Epidermal melanocyte (primary cell): ENCODE results near the gene L3MBTL2.

ENCODE experiments used
- DNase-seq: peaks from one replicate; pipeline ENCODE4 v3.0.0; 2011; ENCODE audit warnings: low spot score; ENCODE audit not compliant: insufficient read length

L3MBTL2 gene

DNA sequence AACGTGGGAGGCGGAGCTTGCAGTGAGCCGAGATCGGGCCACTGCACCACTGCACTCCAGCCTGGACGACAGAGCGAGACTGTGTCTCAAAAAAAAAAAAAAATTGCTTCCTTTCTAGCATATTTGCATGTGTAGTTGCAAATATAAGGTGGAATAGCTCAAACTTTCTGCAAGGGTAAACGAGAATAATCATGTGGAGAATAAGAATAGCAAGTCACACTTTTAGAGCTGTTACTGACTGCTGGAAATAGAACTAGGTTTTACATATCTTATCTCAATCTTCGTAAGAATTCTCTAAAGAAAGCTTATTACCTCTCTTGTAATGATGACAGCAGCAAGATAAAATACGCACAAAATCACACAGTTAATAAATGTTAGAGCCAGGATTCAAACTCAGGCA is 1.6 kb downstream of the L3MBTL2 start:
- no peak for DNase-seq

DNA sequence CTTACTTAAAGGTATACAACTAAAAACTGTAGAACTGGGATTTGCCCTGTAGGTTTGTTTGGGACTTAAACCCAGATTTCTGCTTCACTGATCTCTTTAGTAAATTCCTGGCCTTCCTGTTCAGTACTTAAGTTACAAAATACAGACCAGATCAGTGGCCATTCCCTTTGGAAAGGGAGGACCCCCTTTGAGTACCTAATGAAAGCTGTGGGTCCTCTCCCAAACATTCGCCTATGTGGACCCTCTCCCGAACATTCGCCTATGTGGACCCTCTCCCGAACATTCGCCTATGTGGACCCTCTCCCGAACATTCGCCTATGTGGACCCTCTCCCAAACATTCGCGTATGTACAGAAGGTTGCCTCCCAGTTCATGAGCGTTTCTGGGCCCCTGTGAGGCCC is 10.3 kb downstream of the L3MBTL2 start:
- no peak for DNase-seq

DNA sequence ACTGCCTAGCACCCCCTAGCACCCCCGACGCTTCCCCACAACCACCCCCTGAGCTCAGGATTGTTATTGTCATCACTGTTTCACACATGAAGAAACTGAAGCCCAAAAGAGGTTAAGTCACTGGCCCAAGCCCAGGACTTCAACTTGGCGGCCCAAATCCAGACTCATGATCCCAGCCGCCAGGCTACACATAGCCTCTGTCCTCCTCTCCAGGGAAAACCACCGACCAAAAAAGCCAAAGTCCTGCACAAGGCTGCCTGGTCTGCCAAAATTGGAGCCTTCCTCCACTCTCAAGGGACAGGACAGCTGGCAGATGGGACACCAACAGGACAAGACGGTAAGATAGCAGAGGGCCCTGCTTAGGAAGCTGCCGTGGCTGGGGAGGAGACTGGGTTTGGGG is 10.8 kb downstream of the L3MBTL2 start:
- no peak for DNase-seq

DNA sequence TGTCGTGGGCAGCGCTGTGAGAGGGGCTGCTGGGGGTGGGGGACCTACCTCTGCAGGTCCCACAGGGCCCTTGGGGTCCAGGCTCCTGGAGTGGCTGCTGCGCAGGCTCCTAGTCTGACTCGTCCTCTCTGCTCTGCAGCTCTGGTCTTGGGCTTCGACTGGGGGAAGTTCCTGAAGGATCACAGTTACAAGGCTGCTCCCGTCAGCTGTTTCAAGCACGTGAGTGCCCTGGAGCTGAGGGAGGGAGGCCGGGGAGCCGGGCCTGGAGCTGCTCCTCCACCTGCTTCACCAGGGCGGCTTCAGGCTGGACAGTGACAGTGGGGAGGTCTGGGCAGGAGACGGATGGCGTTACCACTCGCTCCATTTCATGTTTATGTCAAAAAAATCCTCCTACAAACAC is 11.9 kb downstream of the L3MBTL2 start:
- DNase-seq, result no peak

DNA sequence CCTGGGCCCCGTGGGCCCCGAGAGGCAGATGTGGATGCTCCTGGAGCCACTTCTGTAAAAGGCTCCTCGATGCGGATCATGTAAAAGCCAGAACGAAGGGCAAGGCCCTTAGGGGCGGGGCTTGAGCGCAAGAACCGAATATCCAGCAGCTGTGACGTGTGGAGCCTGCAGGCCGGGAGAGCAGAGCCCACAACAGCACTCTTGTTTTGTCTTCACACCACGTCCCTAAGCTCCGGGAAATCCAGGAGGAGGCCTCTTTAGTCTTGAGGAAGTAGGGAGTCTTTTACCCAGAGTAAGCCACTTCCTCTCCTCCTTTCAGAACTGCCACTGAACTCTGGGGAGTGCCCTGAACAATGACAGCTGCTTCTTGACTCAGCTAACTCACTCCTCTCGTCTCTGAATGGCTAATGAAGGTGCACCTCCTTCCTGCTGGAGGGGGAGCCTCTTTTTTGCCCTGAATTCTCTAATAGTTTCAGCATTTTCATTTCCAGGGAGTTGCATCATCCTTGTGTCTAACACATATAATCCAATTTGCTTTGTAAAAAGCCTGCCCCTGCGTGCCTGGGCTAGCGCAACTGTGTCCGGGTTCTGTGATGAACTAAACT is 12.5 kb downstream of the L3MBTL2 start:
- peak; percentile 82 for DNase-seq

DNA sequence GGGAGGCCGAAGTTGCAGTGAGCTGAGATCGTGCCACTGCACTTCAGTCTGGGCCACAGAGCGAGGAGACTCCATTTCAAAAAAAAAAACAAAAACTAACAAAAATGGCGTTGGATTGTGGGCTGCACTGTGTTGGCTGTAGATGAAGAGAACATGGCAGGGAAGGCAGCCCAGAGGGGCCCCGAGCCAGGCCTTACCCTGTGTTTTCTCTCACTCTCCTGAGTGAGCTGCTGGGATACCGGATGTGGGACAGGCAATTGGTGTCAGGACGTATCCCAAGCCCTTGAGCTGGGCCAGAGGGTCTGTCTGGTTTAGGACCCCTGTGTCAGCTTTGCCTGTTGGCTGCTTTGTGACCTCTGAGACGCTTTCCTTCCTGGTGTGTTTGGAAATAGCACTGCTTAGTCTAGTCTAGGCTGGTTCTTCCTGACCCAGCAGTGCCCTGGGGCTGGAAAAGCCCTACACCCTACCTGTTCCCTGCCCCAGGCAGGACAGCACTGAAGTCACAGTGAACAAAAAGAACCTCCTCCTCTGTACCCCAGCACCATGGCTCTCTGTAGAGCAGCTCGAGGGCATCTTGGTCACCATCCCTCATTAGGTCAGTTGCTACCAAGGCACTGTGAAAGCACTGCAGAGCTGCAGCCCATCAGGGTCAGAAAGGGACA is 17.9 kb downstream of the L3MBTL2 start:
- DNase-seq, result no peak

DNA sequence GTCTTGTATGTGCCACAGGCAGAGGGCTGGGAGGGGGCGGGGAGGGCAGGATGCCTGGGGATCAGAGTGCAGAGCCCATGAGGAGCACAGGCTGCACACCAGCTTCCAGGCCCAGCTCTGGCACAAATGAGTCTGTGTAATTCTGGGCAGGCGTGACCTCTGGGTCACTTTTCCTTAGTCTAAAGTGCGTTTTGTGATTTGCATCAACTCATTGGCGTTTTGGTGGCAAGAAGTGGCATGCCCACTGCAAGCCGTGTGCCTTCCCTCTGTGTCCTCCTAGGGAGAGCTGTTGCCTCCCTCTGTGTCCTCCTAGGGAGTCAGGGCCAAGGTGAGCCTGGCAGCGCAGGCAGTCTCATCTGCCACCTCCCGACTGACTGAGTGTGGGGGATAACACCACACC is 18.4 kb downstream of the L3MBTL2 start:
- DNase-seq, result no peak

DNA sequence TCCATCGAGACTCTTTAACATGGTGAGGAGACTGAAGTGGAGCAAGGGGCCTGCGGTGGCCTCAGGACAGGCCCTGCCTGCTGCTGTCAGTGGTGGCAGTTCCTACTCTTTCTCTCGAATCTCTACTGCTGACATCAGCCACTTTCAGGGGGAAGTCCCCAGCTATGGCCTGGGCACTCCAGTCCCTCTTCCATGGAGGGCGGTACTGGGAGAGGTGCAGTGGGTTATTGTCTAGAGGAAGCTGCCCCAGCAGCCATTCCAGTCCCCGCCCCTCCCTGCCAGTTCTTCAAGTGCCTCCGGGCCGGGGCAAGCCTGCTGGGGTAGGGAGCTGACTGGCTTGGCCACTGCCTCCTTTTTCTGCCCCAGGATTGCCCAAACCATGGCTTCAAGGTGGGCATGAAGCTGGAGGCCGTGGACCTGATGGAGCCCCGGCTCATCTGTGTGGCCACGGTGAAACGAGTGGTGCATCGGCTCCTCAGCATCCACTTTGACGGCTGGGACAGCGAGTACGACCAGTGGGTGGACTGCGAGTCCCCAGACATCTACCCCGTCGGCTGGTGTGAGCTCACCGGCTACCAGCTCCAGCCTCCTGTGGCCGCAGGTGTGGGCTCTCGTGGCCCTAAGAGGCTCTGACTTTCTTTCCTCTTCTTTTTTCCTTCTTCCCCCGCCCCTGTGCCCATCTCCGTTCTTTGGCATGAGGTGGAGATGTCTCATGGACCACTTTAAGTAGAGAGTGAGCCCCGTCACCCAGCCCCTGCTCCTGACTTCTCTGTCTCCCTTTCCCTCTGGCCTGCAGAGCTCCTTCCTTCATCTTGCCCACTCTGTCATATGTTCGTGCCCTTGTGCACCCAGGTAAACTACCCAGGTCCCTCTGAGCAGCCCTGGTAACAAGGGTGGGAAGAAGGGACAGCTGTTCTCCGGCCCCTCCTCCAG is 21.9 kb downstream of the L3MBTL2 start:
- DNase-seq, result no peak

DNA sequence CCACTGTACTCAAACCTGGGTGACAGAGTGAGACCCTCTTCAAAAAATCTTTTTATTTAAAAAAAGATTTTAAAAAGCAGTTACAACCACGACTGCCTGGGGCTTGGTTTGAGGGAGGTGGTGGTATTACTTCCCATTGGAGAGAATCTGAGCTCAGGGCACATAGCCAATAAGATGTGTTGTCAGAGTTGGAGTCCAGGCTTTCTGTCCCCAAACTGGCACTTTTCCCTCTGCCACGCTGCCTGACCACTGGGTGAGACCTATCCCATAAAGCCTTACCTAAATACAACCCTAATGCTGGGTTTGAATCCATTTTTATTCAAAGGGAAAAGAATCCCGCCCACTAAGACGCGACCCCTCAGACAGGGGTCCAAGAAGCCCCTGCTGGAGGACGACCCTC is 24.1 kb downstream of the L3MBTL2 start:
- DNase-seq, result no peak

DNA sequence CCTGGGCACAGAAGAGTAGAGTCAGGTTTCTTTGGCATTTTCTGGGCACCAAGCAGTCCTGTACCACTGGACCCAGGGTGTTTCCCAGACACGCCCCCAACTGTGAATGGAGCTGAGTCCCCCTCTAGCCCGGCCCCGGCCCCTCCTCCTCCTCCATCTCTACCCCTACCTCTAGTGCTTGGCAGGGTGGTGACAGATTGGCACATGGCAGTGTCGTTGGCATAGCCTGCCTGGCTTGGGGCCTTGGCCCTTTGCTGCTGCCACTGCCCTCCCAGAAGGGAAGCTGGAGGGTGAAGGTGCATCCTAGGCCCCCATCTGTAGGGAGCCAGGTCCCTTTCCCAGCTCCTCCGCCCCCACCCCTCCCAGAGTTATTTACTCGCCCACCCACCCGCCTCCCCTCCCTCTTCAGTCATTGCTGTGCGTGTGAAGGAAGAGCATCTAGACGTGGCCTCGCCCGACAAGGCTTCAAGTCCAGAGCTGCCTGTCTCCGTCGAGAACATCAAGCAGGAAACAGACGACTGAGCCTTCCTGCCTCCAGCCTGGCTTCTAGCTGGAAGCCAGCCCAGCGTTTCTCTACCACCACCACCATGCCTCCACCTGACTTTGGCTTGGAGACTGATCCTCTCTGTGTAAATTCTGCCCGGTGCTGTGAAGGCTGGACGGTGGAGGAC is 24.8 kb downstream of the L3MBTL2 start:
- DNase-seq, result no peak

DNA sequence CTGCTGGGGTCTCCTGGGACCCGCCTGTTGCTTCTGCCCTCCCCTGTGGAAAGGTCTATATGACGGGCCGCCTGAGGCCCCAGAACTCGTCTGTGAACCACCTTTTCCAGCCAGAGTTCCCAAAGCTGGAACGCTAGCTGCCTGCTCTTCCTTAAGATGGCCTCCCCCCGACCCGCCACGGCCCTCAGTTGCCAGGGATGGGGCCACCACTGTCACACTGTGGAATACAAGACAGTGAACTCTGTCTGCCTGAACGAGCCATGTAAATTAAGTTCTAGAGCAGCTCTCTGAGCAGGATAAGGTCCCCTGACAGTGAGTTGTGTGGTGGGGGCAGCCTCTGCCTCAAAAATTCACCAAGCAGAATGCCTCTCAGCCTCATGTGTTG is 25.3 kb downstream of the L3MBTL2 start:
- no peak for DNase-seq

DNA sequence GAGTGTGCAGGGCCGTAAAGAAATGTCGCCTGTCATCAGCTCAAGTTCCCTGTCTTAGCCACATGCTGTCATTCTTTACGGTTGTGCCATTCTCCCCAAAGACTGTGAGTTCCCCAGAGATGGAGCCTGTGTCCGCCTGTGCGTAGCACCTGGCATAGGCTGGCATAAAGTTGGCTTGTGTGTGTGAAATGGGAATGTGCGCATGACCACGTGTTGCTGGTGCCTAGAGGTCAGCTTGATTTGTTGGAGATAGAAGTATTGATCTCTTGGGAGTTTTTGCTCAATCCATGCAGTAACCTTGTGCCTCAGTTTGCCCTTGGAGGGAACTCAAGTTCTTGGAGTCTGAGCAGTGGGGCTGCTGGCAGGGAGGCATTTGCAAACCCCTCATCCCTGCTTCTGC is 26.3 kb downstream of the L3MBTL2 start:
- DNase-seq, result no peak

DNA sequence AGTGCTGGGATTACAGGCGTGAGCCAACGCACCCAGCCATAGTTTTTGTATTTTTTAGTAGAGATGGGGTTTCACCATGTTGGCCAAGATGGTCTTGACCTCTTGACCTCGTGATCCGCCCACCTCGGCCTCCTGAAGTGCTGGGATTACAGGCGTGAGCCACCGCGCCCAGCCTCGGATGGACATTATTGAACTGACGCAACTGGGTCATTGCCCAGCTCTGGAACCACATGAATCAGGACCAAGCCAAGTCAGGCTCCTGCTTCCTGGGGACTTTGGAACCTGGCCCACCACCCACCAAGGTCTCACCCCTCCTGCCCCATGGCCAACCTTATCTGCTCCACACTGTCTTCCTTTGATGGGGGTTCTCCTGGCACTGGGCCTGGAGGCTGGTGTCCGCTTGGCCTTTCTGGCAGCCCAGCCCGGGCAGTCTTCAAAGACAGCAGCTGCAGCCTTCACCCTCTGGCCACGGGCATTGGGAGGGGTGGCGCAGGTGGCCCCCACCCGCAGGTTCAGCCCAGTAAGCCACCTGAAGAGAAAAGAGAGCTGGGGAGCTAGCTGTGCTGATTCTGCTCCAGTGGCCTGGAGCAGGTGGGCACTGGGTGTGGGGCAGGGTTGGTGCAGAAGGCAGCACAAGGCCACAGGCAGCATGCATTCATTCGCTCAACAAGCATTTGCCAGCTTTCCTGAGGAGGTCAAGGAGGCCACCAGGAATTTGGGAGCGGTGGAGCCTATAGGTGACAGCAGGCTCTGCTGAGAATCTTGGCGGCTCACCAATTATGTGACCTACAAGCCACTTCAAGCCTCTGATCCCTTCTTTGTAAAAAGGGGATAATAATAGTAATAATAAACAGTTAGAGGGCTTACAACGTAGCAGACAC is 29.9 kb downstream of the L3MBTL2 start:
- no peak for DNase-seq

DNA sequence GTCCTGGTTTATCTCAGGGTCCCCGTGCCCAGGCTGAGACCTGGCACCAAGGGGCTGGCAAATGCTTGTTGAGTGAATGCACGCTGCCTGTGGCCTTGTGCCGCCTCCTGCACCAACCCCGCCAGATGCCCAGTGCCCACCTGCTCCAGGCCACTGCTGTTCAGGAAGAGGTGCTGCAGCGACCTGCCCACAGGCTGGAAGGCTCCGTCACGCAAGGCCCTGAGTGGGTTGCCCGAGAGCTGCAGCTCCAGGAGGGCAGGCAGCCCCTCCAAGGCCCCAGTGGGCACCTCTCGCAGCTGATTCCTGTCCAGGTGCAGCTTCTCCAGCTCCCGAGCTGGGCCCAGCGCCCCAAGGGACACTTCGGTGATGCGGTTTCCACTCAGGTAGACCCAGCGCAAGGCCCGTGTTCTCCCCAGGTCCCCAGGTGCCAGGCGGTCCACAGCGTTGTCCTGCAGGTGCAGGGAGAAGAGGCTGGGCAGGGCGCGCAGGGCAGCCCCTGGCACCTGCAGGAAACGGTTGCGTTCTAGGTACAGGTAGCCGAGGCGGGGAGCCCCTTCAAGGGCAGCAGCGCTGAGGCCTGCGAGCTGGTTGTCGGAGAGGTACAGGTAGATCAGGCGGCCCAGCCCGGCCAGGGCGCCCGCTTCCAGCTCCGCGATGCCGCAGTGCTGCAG is 32.1 kb downstream of the L3MBTL2 start:
- no peak for DNase-seq

DNA sequence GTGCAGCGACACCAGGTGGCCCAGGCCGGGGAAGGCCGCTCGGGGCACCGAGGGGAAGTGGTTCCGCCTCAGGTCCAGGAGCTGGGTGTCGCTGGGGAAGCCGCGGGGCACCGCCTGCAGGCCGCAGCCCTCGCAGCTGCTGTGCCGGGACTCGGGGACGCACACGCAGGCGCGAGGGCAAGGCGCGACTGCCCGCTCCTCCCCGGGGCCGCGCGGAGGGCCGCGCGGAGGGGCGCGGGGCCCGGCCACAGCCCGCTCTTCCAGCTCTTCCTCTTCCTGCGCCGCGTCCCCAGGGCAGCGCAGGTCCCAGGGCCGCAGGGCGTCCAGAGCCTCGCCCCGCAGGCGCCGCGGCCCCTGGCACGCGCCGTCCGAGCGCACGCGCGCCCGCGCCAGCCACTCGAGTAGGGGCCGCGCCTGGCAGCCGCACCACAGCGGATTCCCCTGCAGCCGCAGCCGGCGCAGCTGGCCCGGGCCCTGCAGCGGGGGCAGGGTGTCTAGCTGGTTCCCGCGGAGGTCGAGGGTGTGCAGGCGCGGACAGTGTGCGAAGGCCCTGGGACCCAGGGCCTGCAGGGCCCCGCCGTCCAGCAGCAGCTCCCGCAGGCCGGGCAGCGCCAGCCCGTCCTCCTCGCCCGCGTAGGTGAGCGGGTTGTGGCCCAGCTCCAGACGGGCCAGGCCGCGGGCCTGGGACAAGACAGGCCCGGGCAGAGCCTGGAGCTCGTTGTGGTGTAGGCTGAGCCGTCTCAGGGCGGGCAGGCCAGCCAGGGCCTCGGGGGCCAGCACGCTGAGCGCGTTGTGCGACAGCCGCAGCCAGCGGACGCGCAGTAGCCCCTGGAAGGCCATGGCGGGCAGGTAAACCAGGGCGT is 32.8 kb downstream of the L3MBTL2 start:
- DNase-seq, result peak; percentile 41

DNA sequence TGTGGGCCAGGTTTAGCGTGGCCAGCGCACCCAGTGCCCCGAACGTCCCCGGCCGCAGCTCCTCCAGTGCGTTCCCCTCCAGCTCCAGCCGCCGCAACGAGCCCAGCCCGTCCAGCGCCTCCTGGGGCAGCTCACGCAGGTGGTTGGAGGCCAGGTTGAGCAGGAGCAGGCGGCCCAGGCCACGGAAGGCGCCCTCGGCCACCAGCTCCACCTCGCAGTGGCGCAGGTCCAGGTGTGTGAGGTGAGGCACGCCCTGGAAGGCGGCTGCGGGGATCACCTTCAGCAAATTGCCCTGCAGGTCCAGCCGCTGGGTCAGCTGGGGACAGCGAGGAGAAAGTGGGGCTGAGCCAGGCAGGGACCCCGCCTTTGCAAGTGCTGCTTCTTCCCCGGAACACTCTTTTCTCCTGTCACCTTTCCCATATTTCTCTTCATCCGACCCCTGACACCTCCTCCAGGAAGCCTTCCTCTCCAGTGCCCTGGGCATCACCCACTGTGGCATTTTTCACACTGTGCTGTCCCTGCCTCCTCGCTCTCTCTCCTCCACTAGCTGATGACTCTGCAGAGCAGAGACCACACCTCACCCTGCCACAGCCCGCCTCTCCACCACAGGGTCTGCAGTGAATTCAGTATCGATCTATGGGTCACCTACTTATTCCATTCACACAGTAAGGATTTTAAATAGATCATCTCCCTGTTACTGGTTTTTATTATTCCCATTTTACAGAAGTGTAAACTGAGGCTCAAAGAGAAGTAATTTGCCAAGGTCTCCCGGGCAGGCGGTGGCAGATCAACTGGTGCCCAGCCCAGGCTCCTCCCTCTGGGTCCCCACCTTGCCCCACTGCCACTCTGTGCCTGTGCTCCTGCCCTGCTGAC is 33.7 kb downstream of the L3MBTL2 start:
- no peak for DNase-seq

DNA sequence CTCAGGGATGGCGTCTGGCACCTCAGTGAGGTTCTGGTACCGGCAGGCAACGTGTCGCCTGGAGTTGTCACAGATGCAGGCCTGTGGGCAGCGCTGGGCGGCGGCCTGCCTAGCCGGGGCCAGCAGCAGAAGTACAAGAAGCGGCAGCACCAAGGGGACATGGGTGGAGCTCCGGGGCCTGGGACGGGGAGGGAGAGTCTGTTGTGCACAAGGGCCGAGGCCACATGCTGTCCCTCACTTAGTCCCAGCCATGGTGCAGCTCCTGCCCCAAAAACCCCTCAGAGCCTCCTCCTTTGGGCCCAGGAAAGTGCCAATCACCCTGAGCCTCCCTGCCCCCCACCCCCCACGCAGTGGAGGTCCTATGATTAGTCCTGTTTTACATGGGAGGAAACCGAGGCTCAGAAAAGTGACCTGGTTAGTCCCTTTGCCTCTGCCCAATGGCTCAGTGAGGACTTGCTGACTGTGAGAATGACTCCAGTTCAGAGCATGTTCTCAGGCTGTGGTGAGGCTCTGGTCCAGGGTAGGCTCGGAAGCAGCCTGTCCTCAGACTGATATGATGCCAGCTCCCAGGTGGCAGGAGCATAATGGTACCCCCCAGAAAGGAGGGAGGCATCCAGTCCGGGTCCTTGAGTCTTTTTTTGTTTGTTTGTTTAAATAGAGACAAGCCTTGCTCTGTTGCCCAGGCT is 34.5 kb downstream of the L3MBTL2 start:
- no peak for DNase-seq
